Measurements from ENCODE around the gene PGGT1B.

Gene PGGT1B

GRCh38 chr5:115262321-115263077, at the start of gene PGGT1B:
TSS of gene PGGT1B (minus strand) at chr5:115262877. CDS start at chr5:115262851, 26 bp downstream.
- peak within 1 kb of the TSS; percentile 90 for H3K4me3 ChIP-seq (ENCODE audit: low read length)
- DNase-seq (ENCODE audit: low read depth): no peak
- TF ChIP-seq CTCF (conservative IDR thresholded peaks at IDR 0.05; ENCODE audit: low read depth, low read length): no peak

DNA sequence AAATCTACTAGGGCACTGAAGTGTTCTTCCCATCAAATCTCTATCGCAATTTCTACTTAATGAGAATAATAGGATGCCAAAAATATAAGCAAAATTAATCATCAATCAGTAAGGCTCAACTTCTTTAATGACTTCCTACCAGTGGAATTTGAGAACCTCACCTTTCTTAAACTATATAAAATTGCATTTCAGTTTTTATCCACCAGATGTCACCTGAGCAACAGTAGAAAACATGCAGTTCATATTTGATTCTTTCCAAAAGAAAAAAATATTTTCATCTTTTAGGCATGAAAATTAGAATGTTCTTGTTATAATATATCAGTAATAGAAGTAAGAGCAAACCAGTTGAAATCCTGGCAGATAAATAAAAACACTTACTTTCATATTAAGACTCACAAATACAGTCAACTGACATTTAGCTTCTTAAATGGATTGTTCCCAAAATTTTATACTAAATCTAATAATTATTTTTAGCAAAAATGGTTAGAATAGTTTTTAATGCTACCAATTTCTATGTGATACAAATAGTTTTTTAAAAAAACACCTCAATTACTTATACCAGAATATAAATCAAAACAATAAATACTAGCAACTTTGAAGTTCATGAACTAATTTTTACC, 47.2 kb upstream of the PGGT1B start:
- no peak for DNase-seq (ENCODE audit: low read depth)
- no peak overlapping the region for H3K4me3 ChIP-seq (ENCODE audit: low read length)
- peak; percentile 51 for TF ChIP-seq CTCF (conservative IDR thresholded peaks at IDR 0.05; ENCODE audit: low read depth, low read length)

GRCh38 chr5:115308815-115309214, 46.1 kb upstream of the PGGT1B start:
- no peak for TF ChIP-seq CTCF (conservative IDR thresholded peaks at IDR 0.05; ENCODE audit: low read depth, low read length)
- no peak overlapping the region for H3K4me3 ChIP-seq (ENCODE audit: low read length)
- no peak for DNase-seq (ENCODE audit: low read depth)

DNA sequence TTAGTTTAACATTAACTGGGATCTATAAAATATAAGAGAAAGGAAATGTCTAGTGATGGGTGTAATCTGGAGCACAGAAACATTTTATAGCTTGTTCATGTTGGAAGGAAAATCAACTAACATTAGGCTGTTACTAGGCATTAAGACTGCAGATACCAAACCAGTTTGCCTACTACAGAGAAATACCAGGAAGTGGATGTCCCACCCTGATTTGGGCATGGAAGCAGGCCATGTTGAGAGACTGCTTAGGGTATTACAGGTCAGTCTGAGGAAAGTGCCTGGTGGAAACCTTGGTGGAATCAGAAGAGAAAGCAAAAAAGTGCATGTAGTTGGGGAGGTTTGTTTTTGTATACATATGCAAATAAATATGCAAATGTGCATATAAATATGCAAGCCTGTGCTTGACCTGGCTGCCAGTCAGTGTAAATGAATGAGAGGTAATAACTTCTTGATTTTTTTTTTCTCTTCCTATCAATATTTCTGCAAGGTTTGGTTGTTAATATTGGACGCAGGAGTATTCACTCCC, 43.4 kb upstream of the PGGT1B start:
- TF ChIP-seq CTCF (conservative IDR thresholded peaks at IDR 0.05; ENCODE audit: low read depth, low read length): no peak
- no peak overlapping the region for H3K4me3 ChIP-seq (ENCODE audit: low read length)
- DNase-seq (ENCODE audit: low read depth): no peak

GRCh38 chr5:115304496-115304895, 41.8 kb upstream of the PGGT1B start:
- DNase-seq (ENCODE audit: low read depth): no peak
- no peak for TF ChIP-seq CTCF (conservative IDR thresholded peaks at IDR 0.05; ENCODE audit: low read depth, low read length)
- no peak overlapping the region for H3K4me3 ChIP-seq (ENCODE audit: low read length)

DNA sequence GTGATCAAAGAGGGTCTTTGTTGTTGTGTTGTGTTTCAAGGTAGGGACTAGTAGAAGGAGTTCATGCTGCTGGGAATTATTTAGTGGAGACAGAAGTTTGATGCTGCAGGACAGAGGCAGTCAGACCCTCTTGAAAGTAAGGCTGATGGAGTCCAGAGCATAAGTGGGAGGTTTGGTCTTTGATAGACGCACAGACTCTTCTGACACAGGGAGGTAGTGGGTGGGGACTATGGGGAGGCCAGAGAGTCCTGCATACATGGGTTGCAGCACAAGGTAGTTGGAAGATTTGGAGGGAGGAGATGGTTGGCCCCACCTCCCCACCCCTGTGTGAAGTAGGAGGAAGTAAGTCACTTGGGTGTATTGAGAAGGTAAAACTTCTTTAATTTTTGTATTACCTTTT, 36.1 kb upstream of the PGGT1B start:
- DNase-seq (ENCODE audit: low read depth): no peak
- TF ChIP-seq CTCF (conservative IDR thresholded peaks at IDR 0.05; ENCODE audit: low read depth, low read length): no peak
- H3K4me3 ChIP-seq (ENCODE audit: low read length): no peak overlapping the region

GRCh38 chr5:115297031-115297430, 34.4 kb upstream of the PGGT1B start:
- peak overlapping the region; percentile 29 for H3K4me3 ChIP-seq (ENCODE audit: low read length)
- no peak for DNase-seq (ENCODE audit: low read depth)
- TF ChIP-seq CTCF (conservative IDR thresholded peaks at IDR 0.05; ENCODE audit: low read depth, low read length): no peak
